HK-2 (cell line): ENCODE measurements around the gene NIN.
"Not testable (repeated sequence)": the region's sequence is repeated elsewhere in the genome, so short reads cannot be mapped to it uniquely, and the experiment has no call there.

Source experiments
- DNase-seq: peaks from one replicate; pipeline ENCODE4 v3.0.0-alpha.2; 2018; ENCODE audit not compliant: unreplicated experiment

Gene NIN

DNA sequence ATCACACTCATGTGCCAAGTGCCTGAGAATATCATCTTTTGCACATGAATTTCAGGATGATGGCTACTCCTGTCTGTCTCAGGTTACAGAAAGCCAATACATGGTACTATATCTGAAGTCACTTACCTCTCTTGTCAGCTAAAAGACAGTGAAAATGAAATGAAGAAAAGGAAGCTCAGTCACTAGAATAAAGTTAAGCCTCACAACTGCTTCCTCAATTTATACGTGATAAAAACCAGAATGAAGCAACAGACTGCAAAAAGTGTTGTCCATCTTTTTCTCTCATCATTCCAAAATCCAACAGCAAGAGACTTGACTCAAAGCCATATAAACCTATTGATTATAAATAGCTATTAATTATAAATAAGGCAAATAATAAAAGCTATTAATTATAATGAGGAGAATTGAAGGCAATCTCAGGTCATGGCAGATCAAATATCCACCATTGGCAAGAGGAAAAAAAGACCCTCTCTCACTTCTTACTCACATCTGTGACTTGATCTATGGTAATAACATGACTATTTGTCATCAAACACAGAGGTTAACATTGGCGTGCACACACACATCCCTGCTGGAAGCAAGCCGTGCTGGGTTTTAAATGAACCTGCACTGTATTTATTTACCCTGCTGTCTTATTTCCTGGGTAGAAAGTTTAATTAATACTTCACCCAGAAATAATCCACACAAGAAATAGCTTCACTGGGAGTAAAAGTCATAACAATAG lies 10.0 kb downstream of the NIN start:
- DNase-seq, result no peak

DNA sequence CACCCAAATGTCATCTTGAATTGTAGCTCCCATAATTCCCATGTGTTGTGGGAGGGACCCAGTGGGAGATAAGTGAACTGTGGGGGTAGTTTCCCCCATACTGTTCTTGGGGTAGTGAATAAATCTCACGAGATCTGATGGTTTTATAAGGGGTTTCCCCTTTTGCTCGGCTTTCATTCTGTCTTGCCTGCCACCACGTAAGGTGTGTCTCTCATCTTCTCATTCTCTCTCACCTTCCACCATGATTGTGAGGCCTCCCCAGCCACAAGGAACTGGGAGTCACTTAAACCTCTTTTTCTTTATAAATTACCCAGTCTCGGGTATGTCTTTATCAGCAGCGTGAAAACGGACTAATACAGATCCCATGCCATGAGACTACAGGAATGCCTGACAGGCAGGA lies 11.7 kb downstream of the NIN start:
- DNase-seq, result not testable (repeated sequence)

GRCh38 chr14:50816395-50817047 lies 14.4 kb downstream of the NIN start:
- DNase-seq, result no peak

GRCh38 chr14:50815526-50815925 lies 15.4 kb downstream of the NIN start:
- not testable (repeated sequence) for DNase-seq

GRCh38 chr14:50815058-50815457 lies 15.9 kb downstream of the NIN start:
- DNase-seq, result not testable (repeated sequence)

DNA sequence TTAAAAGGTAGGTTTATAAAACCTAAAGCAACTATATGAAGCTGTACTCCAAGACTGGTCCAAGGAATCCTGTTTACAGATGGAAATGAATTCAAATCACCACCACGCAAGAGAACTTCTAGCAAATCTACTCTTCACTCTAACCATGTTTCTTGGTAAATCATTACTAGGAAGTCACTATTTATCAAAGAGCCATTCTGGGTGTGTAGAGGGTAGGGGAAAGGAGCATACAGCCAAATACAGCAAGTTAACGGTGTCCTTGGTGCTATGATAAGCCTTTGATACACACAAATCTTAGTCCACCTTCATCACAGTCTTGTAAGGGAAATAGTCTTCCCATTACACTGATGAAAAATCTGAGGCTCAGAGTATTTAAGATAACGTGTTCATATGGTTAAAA lies 16.8 kb downstream of the NIN start:
- DNase-seq, result no peak

- DNase-seq, result no peak
Measured at GRCh38 chr14:50813544-50813863, 17.5 kb downstream of the NIN start.

DNA sequence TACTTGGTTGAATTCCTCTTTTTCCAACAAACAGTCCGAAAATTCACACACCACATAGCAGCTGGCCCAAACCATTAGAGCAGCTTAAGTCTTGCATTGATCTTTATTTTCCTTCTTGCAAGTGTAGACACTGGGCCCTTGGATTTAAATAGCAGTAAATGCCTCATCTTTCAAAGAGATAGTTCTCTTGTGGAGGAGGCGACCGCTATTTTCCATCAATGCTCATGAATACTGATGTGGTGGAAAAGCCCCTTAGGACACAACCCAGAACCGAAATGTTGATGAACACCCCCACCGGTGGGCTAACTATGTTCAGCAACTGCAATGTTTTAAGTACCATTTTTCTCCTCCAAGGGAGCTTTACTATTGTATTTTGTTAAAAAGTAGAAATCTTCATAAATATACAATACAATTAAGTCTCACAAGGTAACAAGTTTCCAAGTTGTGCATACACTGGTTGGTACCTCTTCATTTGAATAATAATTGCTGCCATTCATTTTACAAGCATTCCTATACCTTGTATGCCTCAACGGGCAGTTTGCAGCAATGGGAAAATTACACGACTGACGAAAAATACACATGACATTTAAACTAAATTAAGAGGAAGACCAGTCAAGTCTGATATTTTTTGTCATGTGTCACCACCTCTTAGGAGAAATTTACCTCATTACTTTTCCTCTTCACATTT lies 18.0 kb downstream of the NIN start:
- DNase-seq, result no peak

- DNase-seq, result no peak
Measured at GRCh38 chr14:50812180-50812579, 18.8 kb downstream of the NIN start.

DNA sequence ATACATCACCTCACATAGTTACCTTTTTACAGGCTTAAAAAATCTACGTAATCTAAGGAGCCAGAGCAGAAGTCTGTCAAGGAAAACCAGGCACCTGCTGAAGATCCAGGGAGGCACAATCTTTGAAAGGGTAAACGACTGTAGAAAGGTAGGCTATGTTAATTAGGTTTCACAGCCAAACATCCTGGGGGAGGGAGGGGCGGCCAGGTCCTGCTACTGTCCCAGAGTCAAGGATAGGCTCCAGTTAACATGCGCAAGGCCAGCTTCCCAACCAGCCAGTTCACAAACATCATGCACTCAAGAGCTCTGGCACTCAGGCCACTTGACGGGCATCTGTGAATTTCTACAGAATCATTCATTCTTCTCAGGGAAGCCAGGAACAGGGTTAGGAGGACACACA lies 22.9 kb downstream of the NIN start:
- DNase-seq, result no peak

- no peak for DNase-seq
Measured at GRCh38 chr14:50806241-50806933, 24.6 kb downstream of the NIN start.

- DNase-seq, result no peak
Measured at GRCh38 chr14:50805396-50805795, 25.6 kb downstream of the NIN start.

- no peak for DNase-seq
Measured at GRCh38 chr14:50804181-50804721, 26.7 kb downstream of the NIN start.

DNA sequence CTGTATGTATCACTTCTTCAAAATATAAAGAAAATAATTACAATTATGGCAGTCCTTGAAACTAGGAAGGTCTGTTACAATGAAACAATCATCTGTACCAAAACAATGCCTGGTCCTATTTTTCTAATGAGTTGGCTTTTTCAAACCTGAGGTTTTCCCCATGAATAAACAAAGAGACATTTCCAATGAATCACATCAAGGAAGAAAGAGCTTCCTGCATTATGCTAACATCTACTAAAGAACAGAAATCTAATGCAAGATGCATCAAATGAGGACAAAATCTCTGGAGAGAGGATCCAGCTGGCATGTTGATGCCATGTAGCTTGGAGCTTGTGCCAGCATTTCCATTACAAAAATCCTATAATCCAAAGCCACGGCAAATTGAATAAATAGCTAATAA lies 29.3 kb downstream of the NIN start:
- DNase-seq, result no peak

DNA sequence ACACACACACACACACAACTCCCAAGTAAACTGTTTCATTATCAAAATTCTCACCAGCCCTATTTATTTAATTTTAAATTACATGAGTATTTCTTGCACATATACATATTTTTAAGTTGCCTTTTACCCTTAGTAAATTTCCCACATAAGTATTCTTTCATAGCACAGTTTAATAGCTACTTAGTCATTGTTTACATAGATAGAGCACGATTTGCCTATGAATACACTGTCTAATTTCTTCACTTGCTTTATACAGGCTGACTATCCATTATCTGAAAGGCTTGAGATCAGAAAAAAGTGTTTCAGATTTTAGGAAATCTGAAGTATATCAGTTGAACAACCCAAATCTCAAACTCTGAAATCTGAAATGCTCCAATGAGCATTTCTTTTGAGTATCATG lies 30.9 kb downstream of the NIN start:
- no peak for DNase-seq

GRCh38 chr14:50798048-50798421 lies 32.9 kb downstream of the NIN start:
- no peak for DNase-seq

GRCh38 chr14:50797250-50798047 lies 33.5 kb downstream of the NIN start:
- no peak for DNase-seq

DNA sequence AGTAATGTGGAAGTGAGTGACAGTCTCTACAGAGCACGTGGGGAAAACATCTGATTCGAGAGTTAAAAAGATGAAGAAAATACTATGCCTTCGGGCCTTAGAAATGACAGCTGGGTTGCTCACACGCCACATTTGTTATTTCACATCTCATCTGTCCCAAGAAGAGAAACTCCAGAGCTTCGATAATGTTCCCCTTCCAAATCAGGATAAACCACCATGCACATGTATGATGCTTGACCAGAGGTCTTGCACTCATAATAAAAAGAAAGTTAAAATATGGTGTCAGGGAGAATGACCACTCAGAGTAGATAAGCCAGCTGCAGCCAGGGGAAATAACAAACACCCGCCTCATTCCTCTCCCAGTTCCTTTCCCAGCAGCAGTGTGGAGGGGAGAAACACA lies 34.6 kb downstream of the NIN start:
- no peak for DNase-seq

DNA sequence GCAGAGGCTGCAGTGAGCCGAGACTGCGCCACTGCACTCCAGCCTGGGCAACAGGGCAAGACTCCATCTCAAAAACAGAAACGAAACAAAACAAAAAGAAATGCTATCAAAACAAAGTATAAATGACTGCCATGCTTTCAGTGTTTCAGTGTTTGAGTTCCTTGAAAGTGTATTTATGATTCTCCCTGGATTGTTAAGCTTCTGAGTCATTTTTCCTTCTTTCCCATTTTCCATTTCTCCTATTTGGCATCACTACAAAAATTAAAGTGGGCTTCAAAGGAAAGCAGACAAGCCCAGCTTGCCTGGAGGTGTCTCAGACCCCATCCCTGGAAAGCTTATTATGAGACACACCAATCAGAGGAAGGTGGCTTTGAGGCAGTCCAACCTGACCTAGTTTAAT lies 35.1 kb downstream of the NIN start:
- no peak for DNase-seq

DNA sequence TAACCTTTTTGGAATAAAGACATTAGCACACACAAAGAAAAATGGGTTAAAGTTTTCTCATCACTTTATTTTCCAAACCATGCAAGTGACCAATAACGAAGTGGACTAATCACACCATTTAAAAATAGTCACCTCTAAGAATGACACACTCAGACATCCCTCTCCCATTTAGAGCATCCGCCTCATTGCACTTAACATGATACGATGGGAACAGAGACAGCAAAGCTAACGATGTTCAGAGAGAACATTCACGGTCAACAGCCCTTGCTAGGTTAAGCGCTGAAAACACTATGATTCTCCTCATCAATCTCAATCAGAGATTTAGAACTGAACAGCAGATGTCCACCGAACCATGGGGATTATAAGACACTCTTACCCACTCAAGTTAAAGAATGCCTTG lies 35.8 kb downstream of the NIN start:
- no peak for DNase-seq

- DNase-seq, result no peak
Measured at GRCh38 chr14:50794068-50794645, 36.8 kb downstream of the NIN start.
